ENCODE data around the gene ARHGAP32. TPM values are rescaled to one million over a fixed set of nuclear protein-coding genes. Genes with fewer than 3 reads are reported as not detected.

Gene ARHGAP32
- polyA plus RNA-seq, 1 donor from 2014 or later = 12.0 TPM

- no peaks in the 10 kb centered on the region for H4K20me1 ChIP-seq (ENCODE audit: insufficient read depth)
- H3K4me3 ChIP-seq (ENCODE audit: low read length) = no peak overlapping the region
- no peaks in the 10 kb centered on the region for H3F3A ChIP-seq (ENCODE audit: insufficient read depth, low read length, poor library complexity, severe bottlenecking)
- no peak overlapping the region for H2AFZ ChIP-seq (ENCODE audit: low read depth, low read length)
- H3K9ac ChIP-seq (ENCODE audit: low read length) = no peak overlapping the region
- TF ChIP-seq CTCF (IDR thresholded peaks at IDR 0.05; ENCODE audit: poor library complexity, severe bottlenecking) (no peak), SMC3 (conservative IDR thresholded peaks at IDR 0.05; ENCODE audit: poor library complexity) (no peak), MXI1 (conservative IDR thresholded peaks at IDR 0.05; ENCODE audit: poor library complexity, severe bottlenecking) (no peak), EP300 (conservative IDR thresholded peaks at IDR 0.05; ENCODE audit: poor library complexity, severe bottlenecking) (no peak), TAF1 (IDR thresholded peaks at IDR 0.05; ENCODE audit: low read depth) (no peak), POLR2AphosphoS5 (IDR thresholded peaks at IDR 0.05) (no peak), REST (IDR thresholded peaks at IDR 0.05; ENCODE audit: borderline replicate concordance) (no peak), RAD21 (conservative IDR thresholded peaks at IDR 0.05) (no peak), EZH2 (IDR thresholded peaks at IDR 0.05; ENCODE audit: borderline replicate concordance, insufficient read depth, low read length, poor library complexity, severe bottlenecking) (no peak)
- H3K9me2 ChIP-seq (ENCODE audit: insufficient read depth, low read length) = no peaks in the 10 kb centered on the region
- no peak overlapping the region for H3K27ac ChIP-seq (ENCODE audit: low read length)
- no peaks in the 10 kb centered on the region for H3K27me3 ChIP-seq (ENCODE audit: insufficient read depth, low read depth, low read length)
- H3K9me3 ChIP-seq (ENCODE audit: low read length) = no peaks in the 10 kb centered on the region
- H3K4me2 ChIP-seq (ENCODE audit: low read length) = no peak overlapping the region
- no peaks in the 10 kb centered on the region for H3K79me2 ChIP-seq (replicated peaks; ENCODE audit: insufficient read depth, low read length)
- H3K36me3 ChIP-seq (ENCODE audit: insufficient read depth, low read length) = peaks cover 10% of the 10 kb centered on the region
These were observed 235.0 kb downstream of the ARHGAP32 start for GRCh38 chr11:128957202-128957482.

- Histone ChIP-seq H3K9me3 (ENCODE audit: low read length) (no peaks in the 10 kb centered on the region), H3K79me2 (replicated peaks; ENCODE audit: insufficient read depth, low read length) (no peaks in the 10 kb centered on the region), H3K27me3 (ENCODE audit: insufficient read depth, low read depth, low read length) (no peaks in the 10 kb centered on the region), H3K4me3 (ENCODE audit: low read length) (no peak overlapping the region), H4K20me1 (ENCODE audit: insufficient read depth) (no peaks in the 10 kb centered on the region), H2AFZ (ENCODE audit: low read depth, low read length) (no peak overlapping the region), H3K27ac (ENCODE audit: low read length) (no peak overlapping the region), H3K9ac (ENCODE audit: low read length) (no peak overlapping the region), H3K4me2 (ENCODE audit: low read length) (no peak overlapping the region), H3K36me3 (ENCODE audit: insufficient read depth, low read length) (peaks cover 10% of the 10 kb centered on the region), H3F3A (ENCODE audit: insufficient read depth, low read length, poor library complexity, severe bottlenecking) (no peaks in the 10 kb centered on the region), H3K9me2 (ENCODE audit: insufficient read depth, low read length) (no peaks in the 10 kb centered on the region)
- TF ChIP-seq SMC3 (conservative IDR thresholded peaks at IDR 0.05; ENCODE audit: poor library complexity) (peak; percentile 98), RAD21 (conservative IDR thresholded peaks at IDR 0.05) (peak; percentile 95), CTCF (IDR thresholded peaks at IDR 0.05; ENCODE audit: poor library complexity, severe bottlenecking) (peak; percentile 94), POLR2AphosphoS5 (IDR thresholded peaks at IDR 0.05) (no peak), MXI1 (conservative IDR thresholded peaks at IDR 0.05; ENCODE audit: poor library complexity, severe bottlenecking) (no peak), EZH2 (IDR thresholded peaks at IDR 0.05; ENCODE audit: borderline replicate concordance, insufficient read depth, low read length, poor library complexity, severe bottlenecking) (no peak)
These were observed 235.5 kb downstream of the ARHGAP32 start for GRCh38 chr11:128956401-128957201.
